NCI-H2029 treated with DMSO at 0.1 percent for 48 hours (cell line): ENCODE measurements around the gene TPPP3.
"Not testable (repeated sequence)": the region's sequence is repeated elsewhere in the genome, so short reads cannot be mapped to it uniquely, and the experiment has no call there.

Experiments
- DNase-seq: peaks from one replicate; lab custom pipeline; 2025; lab: John Stamatoyannopoulos, UW

TPPP3 gene

DNA sequence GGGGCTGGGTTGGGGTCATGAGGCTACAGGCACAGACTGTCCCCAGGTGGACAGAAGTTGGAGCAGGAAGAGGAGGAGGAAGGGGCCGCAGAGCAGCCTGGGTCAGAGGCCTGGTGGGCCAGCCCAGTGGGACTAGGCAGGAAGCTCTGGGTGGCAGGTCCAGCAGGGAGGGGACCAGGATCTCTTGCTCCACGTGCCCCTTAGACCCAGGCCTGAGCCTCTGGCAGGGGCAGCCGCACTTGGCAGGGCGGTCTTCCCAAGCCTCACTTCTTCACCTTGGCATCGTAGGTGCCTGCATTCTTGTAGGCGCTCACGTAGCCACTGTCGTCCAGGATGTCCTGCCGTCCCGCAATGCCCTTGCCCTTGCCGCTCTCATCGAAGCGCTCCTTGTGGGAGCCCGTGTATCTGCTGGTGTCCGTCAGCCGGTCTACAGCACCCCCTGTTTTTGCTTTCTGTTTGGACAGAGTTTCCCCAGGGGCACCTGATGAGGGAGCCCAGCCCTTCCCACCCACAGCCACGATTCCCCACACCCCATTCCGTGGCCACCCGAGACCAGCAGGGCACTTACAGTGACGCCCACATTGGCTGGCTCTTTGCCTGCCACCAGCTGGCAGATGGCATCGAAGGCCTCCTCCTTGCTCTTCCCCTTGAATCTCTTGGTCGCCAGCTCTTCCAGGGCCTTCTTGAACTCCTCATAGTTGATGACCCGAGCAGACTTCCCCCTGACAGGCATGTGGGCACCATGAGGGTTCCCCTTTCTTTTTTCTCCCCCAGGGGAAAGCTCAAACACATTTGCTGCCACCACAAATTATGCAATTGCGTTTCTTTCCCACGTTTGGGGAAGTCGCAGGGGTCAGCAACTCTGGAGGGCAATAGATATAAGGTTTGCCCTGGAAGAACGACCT, 3.1 kb downstream of the TPPP3 start:
- DNase-seq = no peak

GRCh38 chr16:67388591-67388990, 4.7 kb downstream of the TPPP3 start:
- DNase-seq = no peak

DNA sequence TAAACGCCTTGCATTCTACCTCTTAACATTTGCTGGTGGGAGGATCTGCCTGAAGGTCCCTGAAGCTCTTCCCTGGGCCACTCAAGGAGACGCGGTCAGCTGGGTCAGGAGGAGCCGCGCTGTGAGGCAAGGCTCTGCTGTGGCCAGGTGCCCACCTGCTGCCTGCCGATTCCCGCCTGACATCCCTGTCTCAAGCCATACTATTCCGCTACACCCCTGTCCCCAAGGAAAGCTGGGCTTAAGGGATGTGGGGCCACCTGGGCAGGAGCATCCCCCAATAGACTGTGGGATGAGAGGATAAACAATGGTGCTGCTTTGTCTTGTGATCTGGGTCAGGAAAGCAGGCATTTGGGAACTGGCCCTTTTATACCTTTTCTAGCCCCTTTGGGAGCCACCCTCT, 5.1 kb downstream of the TPPP3 start:
- DNase-seq = no peak

DNA sequence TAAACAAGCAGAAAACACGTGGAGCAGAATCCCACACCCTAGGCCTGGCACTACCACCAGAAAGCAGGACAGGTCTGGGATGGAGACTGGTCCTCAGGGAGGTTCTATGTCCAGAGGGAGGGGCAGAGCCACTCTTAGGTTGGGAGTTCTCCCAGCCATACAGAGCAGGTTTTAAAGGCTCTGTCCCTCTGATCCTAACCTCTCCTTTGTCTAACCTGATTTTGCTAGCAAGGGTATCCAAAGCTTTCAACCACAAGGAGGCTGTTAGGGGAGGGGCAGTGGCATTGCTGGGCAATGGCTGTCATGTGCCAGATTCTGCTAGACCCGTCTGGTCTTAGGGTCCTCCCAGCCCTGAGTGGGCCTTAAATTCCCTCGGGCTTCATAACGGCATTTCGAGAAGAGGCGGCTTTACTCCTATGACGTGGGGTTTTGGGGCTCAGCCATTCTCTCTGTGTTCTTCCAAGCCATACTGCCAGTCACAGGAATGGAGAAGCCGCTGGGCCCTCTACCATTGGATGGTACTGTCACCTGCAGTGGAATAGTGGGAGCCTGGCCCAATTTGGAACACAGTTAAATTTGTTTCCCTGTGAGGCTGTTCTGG, 5.7 kb downstream of the TPPP3 start:
- no peak for DNase-seq

DNA sequence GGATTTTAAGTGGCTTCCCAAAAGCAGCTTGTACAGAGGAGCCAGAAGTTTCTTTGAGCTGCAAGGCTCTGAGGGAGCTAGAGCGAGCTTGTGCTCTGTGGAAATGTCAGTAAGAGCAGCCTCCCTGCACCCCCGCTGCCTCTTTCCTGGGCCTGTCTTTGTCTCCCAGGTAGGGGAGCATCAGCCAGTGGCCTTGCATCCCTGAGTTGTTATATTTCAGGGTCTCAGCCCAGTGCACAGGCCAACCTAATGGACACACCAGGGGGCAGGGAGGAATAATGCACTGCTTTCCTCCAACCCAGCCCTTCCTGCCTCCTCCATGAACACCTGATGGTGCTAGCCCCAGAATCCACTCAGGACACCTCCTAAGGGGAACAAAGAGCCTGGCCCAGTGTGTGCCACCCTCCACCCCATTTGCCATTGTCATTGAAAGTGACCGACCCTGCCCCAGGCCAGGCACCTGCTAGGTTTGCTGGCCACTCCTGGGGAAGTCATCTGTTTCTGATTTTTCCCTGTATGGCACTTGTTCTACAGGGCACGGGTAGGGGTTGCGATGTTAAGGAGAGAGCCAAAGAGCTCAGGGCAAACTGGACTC, 6.3 kb downstream of the TPPP3 start:
- DNase-seq = no peak

- no peak for DNase-seq
These were observed 8.4 kb downstream of the TPPP3 start for GRCh38 chr16:67384778-67385510.

- DNase-seq = no peak
These were observed 10.0 kb downstream of the TPPP3 start for GRCh38 chr16:67383284-67383683.

GRCh38 chr16:67378642-67379041, 14.7 kb downstream of the TPPP3 start:
- no peak for DNase-seq

DNA sequence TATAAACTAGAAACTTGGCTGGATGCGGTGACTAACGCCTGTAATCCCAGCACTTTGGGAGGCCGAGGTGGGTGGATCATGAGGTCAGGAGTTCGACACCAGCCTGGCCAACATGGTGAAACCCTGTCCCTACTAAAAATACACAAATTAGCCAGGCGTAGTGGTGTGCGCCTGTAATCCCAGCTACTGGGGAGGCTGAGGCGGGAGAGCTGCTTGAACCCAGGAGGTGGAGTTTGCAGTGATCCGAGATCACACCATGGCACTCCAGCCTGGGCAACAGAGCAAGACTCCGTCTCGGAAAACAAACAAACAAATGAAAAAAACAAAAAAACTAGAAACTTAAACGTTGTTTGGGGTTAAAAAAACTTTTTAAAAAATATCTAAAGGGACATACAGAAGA, 17.3 kb downstream of the TPPP3 start:
- DNase-seq = not testable (repeated sequence)

DNA sequence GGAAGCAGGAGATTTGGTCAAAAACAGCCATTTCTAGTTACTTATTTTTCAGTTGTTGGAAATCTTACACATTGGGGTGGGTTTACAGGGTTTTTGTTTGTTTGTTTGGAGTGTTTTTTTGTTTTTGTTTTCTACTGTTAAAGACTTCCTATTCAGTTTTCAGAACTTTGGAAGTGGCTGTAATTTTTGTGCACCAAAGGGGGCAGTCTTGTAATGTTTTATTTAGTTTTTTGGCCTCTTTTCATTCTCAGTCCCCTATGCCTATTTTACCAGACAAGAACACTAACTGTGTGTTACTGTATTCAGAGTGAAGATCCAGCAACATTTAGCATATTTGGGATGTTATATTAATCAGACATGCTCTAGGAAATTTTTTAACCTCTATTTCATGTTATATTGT, 20.6 kb downstream of the TPPP3 start:
- no peak for DNase-seq

DNA sequence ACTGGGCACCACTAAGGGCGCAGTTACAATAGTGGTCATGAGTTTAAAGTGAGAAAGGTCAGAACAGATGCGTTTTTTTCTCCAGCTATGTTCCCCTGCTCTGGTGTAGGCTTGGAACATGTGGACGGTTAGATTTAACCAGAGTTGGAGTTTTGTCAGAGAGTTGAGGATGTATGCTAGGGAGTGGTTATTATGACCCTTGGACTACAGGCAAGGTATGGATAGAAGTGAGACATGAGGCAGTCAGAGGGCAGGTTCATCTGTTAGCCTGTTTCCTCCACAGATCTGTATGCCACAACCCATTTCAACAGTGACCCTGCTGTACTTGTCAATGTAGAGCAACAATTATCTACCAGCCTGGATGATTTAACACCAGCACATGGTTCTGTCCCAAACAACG, 22.6 kb downstream of the TPPP3 start:
- no peak for DNase-seq

DNA sequence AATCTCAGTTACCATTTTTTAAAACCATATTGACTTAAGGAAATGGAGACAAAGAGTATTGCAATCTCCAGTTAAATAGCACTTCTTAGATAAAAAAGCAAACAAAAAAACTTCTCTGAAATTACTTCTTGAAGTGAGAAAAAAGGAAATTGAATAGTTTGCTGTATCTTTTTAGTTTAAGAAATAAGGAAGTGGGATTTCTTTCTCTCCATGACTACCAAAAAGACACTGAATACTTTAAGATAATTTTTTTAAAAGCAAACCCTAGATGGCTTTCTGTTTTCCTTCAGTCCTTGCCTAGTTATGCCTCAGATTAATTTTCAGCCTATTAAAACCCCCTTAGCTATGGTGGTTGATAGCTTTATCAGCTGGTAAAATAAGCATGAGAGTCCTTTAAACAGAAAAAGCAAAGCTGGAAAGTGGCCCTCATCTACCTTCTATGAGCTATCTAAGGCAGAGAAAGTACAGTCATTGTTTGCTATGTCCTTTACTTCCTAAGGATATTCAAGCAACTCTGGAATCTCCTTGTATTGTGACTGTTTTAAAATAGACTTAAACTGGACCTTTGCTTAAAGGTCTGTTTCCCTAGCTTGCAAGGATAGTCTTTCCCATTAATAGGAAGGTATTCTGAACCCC, 28.6 kb downstream of the TPPP3 start:
- DNase-seq = no peak

GRCh38 chr16:67361038-67361437, 32.3 kb downstream of the TPPP3 start:
- no peak for DNase-seq

GRCh38 chr16:67359540-67360269, 33.6 kb downstream of the TPPP3 start:
- not testable (repeated sequence) for DNase-seq

GRCh38 chr16:67357561-67357960, 35.7 kb downstream of the TPPP3 start:
- DNase-seq = peak; percentile 47

GRCh38 chr16:67356396-67356795, 36.9 kb downstream of the TPPP3 start:
- no peak for DNase-seq

DNA sequence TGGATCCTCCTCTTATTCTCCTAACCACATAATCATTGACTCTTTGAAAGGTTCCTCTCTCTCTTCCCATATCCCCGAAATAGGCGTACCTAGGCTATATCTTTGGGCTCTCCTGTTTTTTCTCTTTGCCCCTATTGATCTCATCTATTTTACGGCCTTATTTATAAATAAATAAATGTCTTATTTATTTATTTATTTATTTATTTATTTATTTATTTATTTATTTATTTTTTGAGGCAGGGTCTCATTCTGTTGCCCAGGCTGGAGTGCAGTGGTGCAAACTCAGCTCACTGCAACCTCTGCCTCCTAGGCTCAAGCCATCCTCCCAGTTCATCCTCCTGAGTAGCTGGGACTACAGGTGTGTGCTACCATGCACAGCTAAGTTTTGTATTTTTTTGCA, 40.8 kb downstream of the TPPP3 start:
- DNase-seq = not testable (repeated sequence)

GRCh38 chr16:67350324-67350723, 43.0 kb downstream of the TPPP3 start:
- no peak for DNase-seq

DNA sequence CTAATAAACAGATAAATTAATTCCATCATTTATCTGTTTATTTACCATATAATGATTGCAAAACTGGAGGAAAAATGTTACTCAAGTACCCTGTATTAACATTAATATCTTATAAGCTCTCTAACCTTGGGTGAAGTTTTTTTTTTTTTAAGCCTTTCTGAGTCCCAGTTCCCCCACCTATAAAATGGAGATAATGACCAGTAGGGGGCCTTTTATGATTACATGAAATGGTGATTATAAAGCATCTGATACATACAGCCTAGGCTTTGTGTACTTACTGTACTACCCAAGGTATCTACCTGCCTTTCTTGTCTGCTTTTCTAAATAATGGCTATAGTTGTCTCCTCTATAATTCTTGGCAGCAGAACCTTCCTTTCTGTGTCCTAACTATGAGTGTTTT, 44.1 kb downstream of the TPPP3 start:
- DNase-seq = no peak

GRCh38 chr16:67346341-67346740, 47.0 kb downstream of the TPPP3 start:
- no peak for DNase-seq

- no peak for DNase-seq
These were observed 47.9 kb downstream of the TPPP3 start for GRCh38 chr16:67345401-67345800.
